Stimulated activated naive B cell treated with anti-CD40 and anti-IgM and Interleukin-4, amounts not matched to agents 10 μg/mL and 1 μg/mL and 100 μg/mL, for 72 hours (primary cell): ENCODE measurements around the gene MTERF1.
"Not testable (repeated sequence)": the region's sequence is repeated elsewhere in the genome, so short reads cannot be mapped to it uniquely, and the experiment has no call there.

Experiments
- ATAC-seq, 2 donors: fragments of 150-1000 bp; cut with Tn5 transposase; replicated peaks; 2 replicates each; pipeline ENCODE4 v1.10.0; 2021; ENCODE audit warnings: moderate library complexity in 1 of 2
- DNase-seq: peaks from one replicate; pipeline ENCODE4 v3.0.0; 2021
- H3K27ac Mint-ChIP-seq: one replicate; pipeline ENCODE4 v1.8.0; 2022; ENCODE audit warnings: mild to moderate bottlenecking, mixed read lengths
- H3K27me3 Mint-ChIP-seq, 2 donors: one replicate each; pipeline ENCODE4 v1.8.0; 2022; ENCODE audit warnings: mixed read lengths in 2 of 2
- H3K36me3 Mint-ChIP-seq, 2 donors: one replicate each; pipeline ENCODE4 v1.8.0; 2022; ENCODE audit warnings: mixed read lengths in 2 of 2, mild to moderate bottlenecking in 1 of 2
- H3K4me1 Mint-ChIP-seq, 2 donors: one replicate each; pipeline ENCODE4 v1.8.0; 2022; ENCODE audit warnings: mixed read lengths in 2 of 2, mild to moderate bottlenecking in 1 of 2
- H3K4me3 Mint-ChIP-seq, 2 donors: one replicate each; pipeline ENCODE4 v1.8.0; 2022; ENCODE audit warnings: mild to moderate bottlenecking in 2 of 2, mixed read lengths in 2 of 2, moderate library complexity in 1 of 2
- H3K9me3 Mint-ChIP-seq, 2 donors: one replicate each; pipeline ENCODE4 v1.8.0; 2022; ENCODE audit warnings: mixed read lengths in 2 of 2, mild to moderate bottlenecking in 1 of 2

MTERF1 gene

DNA sequence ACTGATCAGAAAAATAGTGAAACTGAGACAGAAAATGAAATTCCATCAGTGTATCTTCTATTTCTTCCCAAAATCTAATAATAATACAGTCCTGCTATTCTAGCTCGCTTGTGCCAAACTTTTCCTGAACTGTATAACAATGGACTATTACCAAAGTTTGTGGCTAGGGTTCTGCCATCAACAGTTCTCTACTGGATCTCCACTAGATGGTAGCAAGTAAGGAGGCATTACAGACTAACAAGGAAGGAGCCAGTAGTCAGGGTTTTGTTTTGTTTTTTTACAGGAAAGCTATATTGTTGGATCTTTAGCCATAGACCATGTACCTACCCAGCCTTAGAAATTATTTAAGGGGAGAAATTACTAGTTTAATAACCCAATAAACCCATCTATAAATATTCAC lies 10.8 kb downstream of the MTERF1 start:
- peaks cover 8 to 12% of the 10 kb centered on the region in 2 donors for H3K4me1 Mint-ChIP-seq
- peaks cover 4 to 36% of the 10 kb centered on the region in 2 donors for H3K36me3 Mint-ChIP-seq
- DNase-seq: no peak
- no peak overlapping the region for H3K27ac Mint-ChIP-seq
- H3K27me3 Mint-ChIP-seq: no peaks in the 10 kb centered on the region
- H3K9me3 Mint-ChIP-seq: peaks cover 0 to 1% of the 10 kb centered on the region in 2 donors
- ATAC-seq: no peak
- H3K4me3 Mint-ChIP-seq: no peak overlapping the region

DNA sequence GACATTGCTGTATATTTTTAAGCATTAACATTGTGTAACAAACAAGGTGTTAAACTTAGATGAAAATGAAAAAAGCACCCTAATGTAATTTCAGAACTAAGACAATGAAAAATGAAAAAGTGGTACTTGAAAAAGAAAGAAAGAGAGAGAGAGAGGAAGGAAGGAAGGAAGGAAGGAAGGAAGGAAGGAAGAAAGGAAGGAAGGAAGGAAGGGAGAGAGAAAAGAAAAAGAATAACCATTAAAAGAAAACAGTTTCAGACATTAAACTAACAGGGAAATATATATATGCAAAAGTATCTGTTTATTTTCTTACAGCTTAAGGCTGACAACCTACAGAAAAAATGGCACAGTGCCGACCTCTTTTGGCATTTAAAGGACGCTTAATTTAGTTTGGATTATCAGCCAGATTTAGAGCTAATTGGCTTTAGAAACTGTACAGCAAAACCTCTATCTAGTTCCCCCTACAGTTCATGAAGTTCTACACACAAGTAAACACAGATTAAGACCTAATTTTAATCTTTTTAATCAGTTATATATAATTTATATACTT lies 13.8 kb downstream of the MTERF1 start:
- H3K27ac Mint-ChIP-seq: no peak overlapping the region
- H3K4me3 Mint-ChIP-seq: no peak overlapping the region
- DNase-seq (no peak), ATAC-seq (no peak)
- peaks cover 5 to 38% of the 10 kb centered on the region in 2 donors for H3K36me3 Mint-ChIP-seq
- H3K9me3 Mint-ChIP-seq: peaks cover 0 to 2% of the 10 kb centered on the region in 2 donors
- H3K4me1 Mint-ChIP-seq: peaks cover 5 to 6% of the 10 kb centered on the region in 2 donors
- no peaks in the 10 kb centered on the region for H3K27me3 Mint-ChIP-seq

DNA sequence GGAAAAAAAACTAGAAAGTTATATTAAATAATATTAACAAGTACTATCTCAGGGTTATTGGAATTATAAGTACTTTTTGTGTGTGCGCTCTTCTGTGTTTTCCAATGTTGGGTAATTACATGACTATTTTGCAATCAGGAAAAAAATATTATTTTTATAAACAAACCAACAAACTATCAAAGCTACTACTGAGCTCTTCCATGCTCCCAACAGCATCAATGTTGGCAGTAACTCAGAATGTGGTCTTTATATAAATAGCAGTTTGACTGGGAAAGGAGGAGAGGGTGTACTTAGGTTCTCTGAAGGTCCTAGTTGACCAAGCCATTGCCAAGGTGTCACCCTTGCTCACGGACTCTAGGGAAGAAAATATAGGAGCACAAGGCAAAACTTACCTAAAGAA lies 15.0 kb downstream of the MTERF1 start:
- no peaks in the 10 kb centered on the region for H3K27me3 Mint-ChIP-seq
- no peak overlapping the region for H3K27ac Mint-ChIP-seq
- no peak for DNase-seq
- no peak overlapping the region for H3K4me3 Mint-ChIP-seq
- ATAC-seq: no peak
- H3K4me1 Mint-ChIP-seq: peaks cover 2 to 6% of the 10 kb centered on the region in 2 donors
- H3K36me3 Mint-ChIP-seq: peaks cover 5 to 30% of the 10 kb centered on the region in 2 donors
- peaks cover 0 to 2% of the 10 kb centered on the region in 2 donors for H3K9me3 Mint-ChIP-seq

- ATAC-seq, H3K27ac Mint-ChIP-seq, H3K27me3 Mint-ChIP-seq, H3K9me3 Mint-ChIP-seq, H3K4me3 Mint-ChIP-seq, H3K4me1 Mint-ChIP-seq, DNase-seq: not testable (repeated sequence)
- peaks cover 7 to 30% of the 10 kb centered on the region in 2 donors for H3K36me3 Mint-ChIP-seq
Measured at GRCh38 chr7:91864604-91865003, 15.9 kb downstream of the MTERF1 start.

DNA sequence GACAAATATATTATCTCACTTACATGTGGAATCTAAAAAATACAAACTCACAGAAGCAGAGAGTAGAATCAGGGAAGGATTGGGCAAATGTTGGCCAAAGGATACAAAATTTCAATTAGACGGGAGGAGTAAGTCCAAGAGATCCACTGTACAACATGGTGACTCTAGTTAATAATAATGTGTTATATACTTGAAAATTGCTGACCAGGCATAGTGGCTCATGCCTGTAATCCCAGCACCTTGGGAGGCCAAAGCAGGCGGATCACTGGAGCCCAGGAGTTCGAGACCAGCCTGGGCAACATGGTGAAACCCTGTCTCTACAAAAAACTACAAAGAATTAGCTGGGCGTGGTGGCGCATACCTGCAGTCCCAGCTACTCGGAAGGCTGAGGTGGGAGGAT lies 16.4 kb downstream of the MTERF1 start:
- DNase-seq: no peak
- no peaks in the 10 kb centered on the region for H3K27me3 Mint-ChIP-seq
- H3K27ac Mint-ChIP-seq: no peak overlapping the region
- peaks cover 0 to 2% of the 10 kb centered on the region in 2 donors for H3K9me3 Mint-ChIP-seq
- no peak overlapping the region for H3K4me3 Mint-ChIP-seq
- peaks cover 7 to 30% of the 10 kb centered on the region in 2 donors for H3K36me3 Mint-ChIP-seq
- peaks cover 2 to 6% of the 10 kb centered on the region in 2 donors for H3K4me1 Mint-ChIP-seq
- ATAC-seq: no peak

GRCh38 chr7:91852263-91852741 lies 28.2 kb downstream of the MTERF1 start:
- H3K9me3 Mint-ChIP-seq: peaks cover 12 to 19% of the 10 kb centered on the region in 2 donors
- H3K4me1 Mint-ChIP-seq: peaks cover 14 to 20% of the 10 kb centered on the region in 2 donors
- H3K27me3 Mint-ChIP-seq: no peaks in the 10 kb centered on the region
- peaks cover 28 to 48% of the 10 kb centered on the region in 2 donors for H3K36me3 Mint-ChIP-seq
- H3K27ac Mint-ChIP-seq: no peak overlapping the region
- ATAC-seq (peak; percentile 69 to 79), DNase-seq (no peak)
- H3K4me3 Mint-ChIP-seq: no peak overlapping the region

- no peak overlapping the region for H3K27ac Mint-ChIP-seq
- ATAC-seq (no peak), DNase-seq (no peak)
- no peak overlapping the region for H3K4me3 Mint-ChIP-seq
- H3K27me3 Mint-ChIP-seq: no peaks in the 10 kb centered on the region
- peaks cover 14 to 20% of the 10 kb centered on the region in 2 donors for H3K4me1 Mint-ChIP-seq
- H3K36me3 Mint-ChIP-seq: peaks cover 26 to 43% of the 10 kb centered on the region in 2 donors
- peaks cover 15% of the 10 kb centered on the region in 2 donors for H3K9me3 Mint-ChIP-seq
Measured at GRCh38 chr7:91850455-91850854, 30.0 kb downstream of the MTERF1 start.

GRCh38 chr7:91847876-91848588 lies 32.5 kb downstream of the MTERF1 start:
- H3K9me3 Mint-ChIP-seq: peaks cover 7 to 14% of the 10 kb centered on the region in 2 donors
- DNase-seq (no peak), ATAC-seq (no peak)
- no peak overlapping the region for H3K4me3 Mint-ChIP-seq
- peaks cover 17 to 26% of the 10 kb centered on the region in 2 donors for H3K36me3 Mint-ChIP-seq
- H3K4me1 Mint-ChIP-seq: peaks cover 20 to 28% of the 10 kb centered on the region in 2 donors
- no peak overlapping the region for H3K27ac Mint-ChIP-seq
- H3K27me3 Mint-ChIP-seq: no peaks in the 10 kb centered on the region

- Mint-ChIP-seq H3K27ac (no peak overlapping the region), H3K4me3 (no peak overlapping the region), H3K36me3 (peaks cover 13 to 21% of the 10 kb centered on the region in 2 donors), H3K27me3 (no peaks in the 10 kb centered on the region), H3K9me3 (peaks cover 6 to 8% of the 10 kb centered on the region in 2 donors), H3K4me1 (peaks cover 13 to 21% of the 10 kb centered on the region in 2 donors)
- no peak for ATAC-seq
- DNase-seq: no peak
Measured at GRCh38 chr7:91847231-91847630, 33.3 kb downstream of the MTERF1 start.

DNA sequence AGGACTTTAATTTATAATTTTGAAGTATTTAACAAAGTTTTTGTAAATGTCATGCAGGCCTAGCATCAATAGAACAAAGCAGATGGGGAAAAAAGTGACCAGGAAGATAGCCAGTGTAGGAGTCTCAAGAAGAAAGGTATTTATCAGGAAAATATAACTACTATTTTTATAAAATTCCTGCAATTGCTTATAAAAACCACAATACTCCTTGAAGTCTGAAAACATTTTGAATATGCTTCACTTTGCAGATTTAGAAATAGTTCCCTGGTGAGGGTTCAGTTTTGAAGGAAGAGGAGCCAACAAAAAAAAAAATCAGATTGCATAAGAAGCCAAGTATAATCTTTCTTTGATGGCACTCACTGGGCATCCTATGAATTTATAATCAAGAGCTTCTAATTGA lies 34.1 kb downstream of the MTERF1 start:
- Mint-ChIP-seq H3K9me3 (peaks cover 7 to 14% of the 10 kb centered on the region in 2 donors), H3K27me3 (no peaks in the 10 kb centered on the region), H3K4me3 (no peak overlapping the region), H3K4me1 (peaks cover 11 to 13% of the 10 kb centered on the region in 2 donors), H3K36me3 (peaks cover 18 to 27% of the 10 kb centered on the region in 2 donors), H3K27ac (no peak overlapping the region)
- DNase-seq: no peak
- no peak for ATAC-seq

DNA sequence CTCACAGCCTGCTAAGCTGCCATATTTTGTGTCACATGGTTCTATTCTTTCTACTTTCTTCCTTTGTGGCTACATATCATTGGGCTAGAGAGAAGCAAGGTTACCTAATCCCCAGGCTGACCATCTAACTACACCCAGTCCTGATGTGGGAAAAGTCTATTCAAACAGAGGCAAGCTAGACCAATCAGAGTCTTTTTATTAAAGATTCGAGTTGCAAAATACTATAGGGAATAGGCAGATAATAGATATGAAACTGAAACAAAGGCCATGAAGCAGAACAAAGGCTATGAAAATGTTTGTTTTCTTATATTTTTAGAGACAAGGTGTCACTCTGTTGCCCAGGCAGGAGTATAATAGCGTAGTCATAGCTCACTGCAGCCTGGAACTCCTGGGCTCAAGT lies 36.7 kb downstream of the MTERF1 start:
- no peak overlapping the region for H3K27ac Mint-ChIP-seq
- no peak overlapping the region for H3K4me3 Mint-ChIP-seq
- H3K27me3 Mint-ChIP-seq: no peaks in the 10 kb centered on the region

GRCh38 chr7:91838439-91838838 lies 42.1 kb downstream of the MTERF1 start:
- ATAC-seq (no peak), DNase-seq (no peak)
- Mint-ChIP-seq H3K9me3 (peaks cover 7 to 12% of the 10 kb centered on the region in 2 donors), H3K4me3 (no peak overlapping the region), H3K27ac (no peak overlapping the region), H3K27me3 (no peaks in the 10 kb centered on the region), H3K4me1 (peaks cover 0 to 2% of the 10 kb centered on the region in 2 donors), H3K36me3 (peaks cover 13 to 19% of the 10 kb centered on the region in 2 donors)

More for the DNA sequence above, 36.7 kb downstream of the MTERF1 start:
- H3K9me3 Mint-ChIP-seq: peaks cover 9 to 16% of the 10 kb centered on the region in 2 donors
- H3K36me3 Mint-ChIP-seq: peaks cover 19 to 28% of the 10 kb centered on the region in 2 donors
- ATAC-seq: peak in 1 of 2 donors; percentile 22
- H3K4me1 Mint-ChIP-seq: peaks cover 7 to 8% of the 10 kb centered on the region in 2 donors
- DNase-seq: no peak

DNA sequence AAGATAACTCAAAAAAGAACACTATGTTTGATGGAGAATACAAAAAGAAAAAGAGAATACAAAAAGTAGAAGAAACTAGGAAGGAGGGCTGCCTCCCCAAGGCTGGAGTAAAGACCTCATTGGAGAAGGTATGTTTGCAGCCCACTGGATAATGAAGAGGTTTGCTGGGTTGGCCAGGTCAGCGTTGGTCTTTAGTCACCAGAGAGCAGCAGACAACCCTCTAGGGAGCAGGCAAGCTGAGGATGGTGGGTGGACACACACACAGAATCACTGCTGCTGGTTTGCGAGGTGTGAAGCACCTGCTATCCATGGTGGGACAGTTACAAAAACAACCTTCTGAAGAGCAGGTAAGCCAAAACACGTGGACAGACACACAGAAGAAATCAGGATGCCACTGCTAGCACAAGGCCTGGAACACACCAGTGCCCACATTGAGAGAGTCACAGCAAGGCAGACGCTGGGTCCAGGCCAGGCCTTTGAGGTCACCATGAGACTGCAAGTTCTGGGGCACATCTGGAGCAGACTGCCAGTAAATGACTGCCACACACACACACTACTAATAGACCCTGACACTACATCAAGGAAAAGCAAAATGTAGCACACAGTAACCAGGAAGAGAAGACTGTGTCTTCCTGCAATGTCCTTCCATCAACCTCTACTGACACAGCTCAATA lies 43.0 kb downstream of the MTERF1 start:
- Mint-ChIP-seq H3K27ac (peak overlapping the region; percentile 26), H3K4me3 (no peak overlapping the region), H3K4me1 (peaks cover 0 to 2% of the 10 kb centered on the region in 2 donors), H3K27me3 (no peaks in the 10 kb centered on the region), H3K9me3 (peaks cover 6 to 12% of the 10 kb centered on the region in 2 donors), H3K36me3 (peaks cover 13 to 19% of the 10 kb centered on the region in 2 donors)
- no peak for ATAC-seq
- DNase-seq: no peak

GRCh38 chr7:91835826-91836368 lies 44.6 kb downstream of the MTERF1 start:
- H3K27ac Mint-ChIP-seq: no peak overlapping the region
- no peak for DNase-seq
- no peak for ATAC-seq
- H3K27me3 Mint-ChIP-seq: no peaks in the 10 kb centered on the region
- H3K36me3 Mint-ChIP-seq: peaks cover 4 to 6% of the 10 kb centered on the region in 2 donors
- no peaks in the 10 kb centered on the region for H3K9me3 Mint-ChIP-seq
- H3K4me1 Mint-ChIP-seq: peaks cover 0 to 2% of the 10 kb centered on the region in 2 donors
- no peak overlapping the region for H3K4me3 Mint-ChIP-seq
